DOHH2 (cell line): ENCODE results near the gene LRRC46.

Experiments
- H3F3A ChIP-seq: fragments of 200-600 bp; sonication (generic), shearing (Covaris generic); 2 replicates; pipeline ENCODE4 v1.6.0; 2016; ENCODE audit warnings: antibody characterized with exemption, mild to moderate bottlenecking; ENCODE audit not compliant: control insufficient read depth, insufficient read depth
- H3K27ac ChIP-seq: fragments of 200-600 bp; sonication (generic); 2 replicates; pipeline ENCODE4 v1.5.1; 2014; ENCODE audit warnings: low read depth, mild to moderate bottlenecking, low read length, moderate library complexity
- H3K27me3 ChIP-seq: fragments of 200-600 bp; sonication (generic); 2 replicates; pipeline ENCODE4 v1.6.1; 2014; ENCODE audit warnings: mild to moderate bottlenecking, low read length, mixed read lengths; ENCODE audit not compliant: control insufficient read depth
- H3K36me3 ChIP-seq: fragments of 200-600 bp; sonication (generic); 2 replicates; pipeline ENCODE4 v1.6.1; 2014; ENCODE audit warnings: mild to moderate bottlenecking, low read length, moderate library complexity, mixed read lengths; ENCODE audit not compliant: control insufficient read depth
- H3K4me1 ChIP-seq: fragments of 200-600 bp; sonication (generic); 2 replicates; pipeline ENCODE4 v1.6.1; 2014; ENCODE audit warnings: mild to moderate bottlenecking, low read length, mixed read lengths; ENCODE audit not compliant: control insufficient read depth
- H3K4me2 ChIP-seq: fragments of 200-600 bp; sonication (generic); 2 replicates; pipeline ENCODE4 v1.6.0; 2014; ENCODE audit warnings: mild to moderate bottlenecking, low read length, moderate library complexity
- H3K4me3 ChIP-seq: fragments of 200-600 bp; sonication (generic); 2 replicates; pipeline ENCODE4 v1.5.1; 2014; ENCODE audit warnings: mild to moderate bottlenecking, low read length, mixed read lengths
- H3K79me2 ChIP-seq: fragments of 200-600 bp; sonication (generic); 2 replicates; pipeline ENCODE4 v1.6.1; 2014; ENCODE audit warnings: mild to moderate bottlenecking, low read length, mixed read lengths; ENCODE audit not compliant: control insufficient read depth
- H3K9me2 ChIP-seq: fragments of 200-600 bp; sonication (generic); replicated peaks from 2 replicates; pipeline ENCODE4 v1.6.1; 2014; ENCODE audit warnings: mild to moderate bottlenecking, low read length, mixed read lengths; ENCODE audit not compliant: control insufficient read depth
- H3K9me3 ChIP-seq: fragments of 200-600 bp; sonication (generic); 2 replicates; pipeline ENCODE4 v1.6.1; 2014; ENCODE audit warnings: antibody characterized with exemption, low read length, mixed read lengths; ENCODE audit not compliant: control insufficient read depth, insufficient read depth
- H4K20me1 ChIP-seq: fragments of 200-600 bp; sonication (generic); 2 replicates; pipeline ENCODE4 v1.6.0; 2014; ENCODE audit warnings: low read depth, mild to moderate bottlenecking, antibody characterized with exemption, low read length, moderate library complexity; ENCODE audit not compliant: control insufficient read depth, insufficient read depth
- CTCF ChIP-seq: fragments of 200-600 bp; sonication (generic); IDR thresholded peaks from one replicate; pipeline ENCODE4 v1.5.1; 2014; ENCODE audit warnings: antibody characterized with exemption, mild to moderate bottlenecking, low read depth, low read length; ENCODE audit not compliant: poor library complexity, severe bottlenecking
- EZH2phosphoT487 ChIP-seq: fragments of 200-600 bp; sonication (generic); IDR thresholded peaks from 2 replicates; pipeline ENCODE4 v1.6.1; 2017; ENCODE audit warnings: borderline replicate concordance, mild to moderate bottlenecking, antibody characterized with exemption, low read length, moderate library complexity, mixed read lengths

The LRRC46 gene

GRCh38 chr17:47873200-47874090, 42.0 kb downstream of the LRRC46 start:
- Histone ChIP-seq H3K4me3 (no peak overlapping the region), H3K4me2 (peak overlapping the region; percentile 6; the same call in 1 of the 2 replicates), H3K4me1 (peaks cover 20% of the 10 kb centered on the region), H3K36me3 (no peaks in the 10 kb centered on the region), H3K27me3 (peaks cover 39% of the 10 kb centered on the region), H3K9me3 (no peaks in the 10 kb centered on the region), H3F3A (no peaks in the 10 kb centered on the region), H3K9me2 (no peaks in the 10 kb centered on the region), H4K20me1 (no peaks in the 10 kb centered on the region), H3K79me2 (no peaks in the 10 kb centered on the region), H3K27ac (no peak overlapping the region)
- TF ChIP-seq EZH2phosphoT487 (no peak), CTCF (no peak)

DNA sequence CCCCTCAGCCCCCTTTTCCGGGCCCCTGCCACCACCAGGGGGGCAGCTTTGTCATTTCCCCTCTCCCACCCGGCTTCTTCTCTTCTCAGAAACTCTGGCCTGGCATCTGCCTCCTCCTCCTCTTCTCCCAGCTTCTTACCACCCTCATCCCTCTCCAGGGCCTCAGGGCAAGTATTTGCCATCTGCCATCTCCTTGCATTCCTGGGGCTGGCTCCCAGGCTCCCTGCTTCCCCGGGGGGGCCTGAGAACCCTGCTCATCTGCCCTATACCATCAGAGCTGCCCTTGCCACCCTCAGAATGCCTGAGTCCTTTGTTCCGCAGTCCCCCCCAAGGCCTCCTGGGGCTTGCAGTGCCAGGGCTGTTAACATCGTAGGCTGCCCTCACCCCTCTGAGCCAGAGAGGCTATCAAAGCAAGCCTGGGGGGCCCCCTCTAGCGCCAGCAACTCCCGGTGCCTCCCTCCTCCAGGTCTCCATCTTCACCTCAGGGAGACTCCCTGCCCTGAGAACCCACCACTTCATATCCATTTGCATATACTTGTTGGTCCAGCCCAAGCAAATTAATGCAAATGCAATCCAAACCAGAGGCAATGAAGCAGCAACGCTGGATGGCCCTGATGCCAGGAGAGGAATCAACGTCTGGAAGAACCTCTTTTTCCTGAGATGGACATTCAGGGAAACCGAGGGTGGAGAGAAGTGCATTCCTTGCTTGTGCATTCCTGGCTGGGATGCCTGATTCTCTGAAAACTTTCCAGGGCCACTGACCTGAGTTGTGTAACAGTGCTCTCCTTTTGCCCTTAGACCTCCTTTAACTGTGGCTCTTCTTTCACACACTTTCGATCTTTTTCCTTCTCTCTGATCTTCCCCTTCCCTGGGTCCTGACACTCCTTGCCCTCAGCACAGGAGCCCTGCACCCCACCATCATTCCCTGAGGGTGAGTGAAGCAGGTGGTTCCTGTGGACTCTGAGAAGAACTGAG, 43.8 kb downstream of the LRRC46 start:
- H3K27me3 ChIP-seq: peaks cover 37% of the 10 kb centered on the region
- no peaks in the 10 kb centered on the region for H3K36me3 ChIP-seq
- no peak overlapping the region for H3K4me3 ChIP-seq
- H3F3A ChIP-seq: no peaks in the 10 kb centered on the region
- no peaks in the 10 kb centered on the region for H3K79me2 ChIP-seq
- peaks cover 20% of the 10 kb centered on the region for H3K4me1 ChIP-seq
- H3K4me2 ChIP-seq: no peak overlapping the region
- H4K20me1 ChIP-seq: no peaks in the 10 kb centered on the region
- no peaks in the 10 kb centered on the region for H3K9me2 ChIP-seq
- H3K9me3 ChIP-seq: no peaks in the 10 kb centered on the region
- H3K27ac ChIP-seq: no peak overlapping the region
- TF ChIP-seq EZH2phosphoT487: no peak
- no peak for TF ChIP-seq CTCF

GRCh38 chr17:47877368-47878034, 46.0 kb downstream of the LRRC46 start:
- Histone ChIP-seq H3K79me2 (no peaks in the 10 kb centered on the region), H3K4me1 (peaks cover 20% of the 10 kb centered on the region), H3K27ac (no peak overlapping the region), H3K9me3 (no peaks in the 10 kb centered on the region), H3K36me3 (no peaks in the 10 kb centered on the region), H3F3A (no peaks in the 10 kb centered on the region), H3K4me3 (no peak overlapping the region), H3K9me2 (no peaks in the 10 kb centered on the region), H4K20me1 (no peaks in the 10 kb centered on the region), H3K4me2 (no peak overlapping the region), H3K27me3 (peaks cover 30% of the 10 kb centered on the region)
- TF ChIP-seq EZH2phosphoT487: no peak
- TF ChIP-seq CTCF: no peak
